ENCODE measurements around the gene ADRA2A. TPM values are rescaled to one million over a fixed set of nuclear protein-coding genes. Genes with fewer than 3 reads are reported as not detected.

Gene ADRA2A
- total and polyA plus RNA-seq, 10 of the 15 experiments (the other 5 are each of a cell fraction or from before 2014, with no cell fraction given) = 0.08 TPM; not detected in 9

- no peak overlapping the region for H3K4me3 ChIP-seq
- H3K36me3 ChIP-seq (ENCODE audit: control insufficient read depth in 2 of 2, insufficient read depth in 2 of 2, low read length in 1 of 2) = no peaks in the 10 kb centered on the region
- RAD21 ChIA-PET (ENCODE audit: unreplicated experiment) = no interaction called here
- no peaks in the 10 kb centered on the region for H4K20me1 ChIP-seq (ENCODE audit: control insufficient read depth, insufficient read depth)
- in situ Hi-C loops (cut with MboI) = no loop called here
- H3K4me2 ChIP-seq (ENCODE audit: control insufficient read depth, insufficient read depth) = no peak overlapping the region
- no peak overlapping the region for H3K27ac ChIP-seq (ENCODE audit: control insufficient read depth, insufficient read depth)
- no peaks in the 10 kb centered on the region for H3K4me1 ChIP-seq (ENCODE audit: control insufficient read depth, insufficient read depth, low read length)
- POLR2A ChIA-PET = no interaction called here
- H2AFZ ChIP-seq (ENCODE audit: control insufficient read depth, low read depth, low read length) = no peak overlapping the region
- DNase-seq (ENCODE audit: low read depth, low spot score) (no peak), ATAC-seq (no peak), FAIRE-seq (no peak)
- peaks cover 0 to 2% of the 10 kb centered on the region in 2 experiments; a peak in 2 of 4 replicates for H3K27me3 ChIP-seq (replicated peaks in 1 of 2; ENCODE audit: control insufficient read depth in 2 of 2, insufficient read depth in 2 of 2, low read length in 1 of 2)
- SMC1A ChIA-PET (ENCODE audit: uncharacterized antibody, unreplicated experiment) = interaction anchor here (0.9 kb wide), 1 partner anchor 11 kb away, joined by 3 read pairs; no protein-coding TSS in a partner anchor
- intact Hi-C loops (cut with micrococcal nuclease; ENCODE audit: unreplicated experiment) = no loop called here
- no peaks in the 10 kb centered on the region for H3K79me2 ChIP-seq (ENCODE audit: control insufficient read depth, insufficient read depth, low read length)
- no peaks in the 10 kb centered on the region for H3K9me3 ChIP-seq (replicated peaks; ENCODE audit: control insufficient read depth, insufficient read depth, low read length)
- no TSS peak for BruUV-seq (replicated peaks)
- CTCF ChIA-PET = no interaction called here
- 0% methylated on average over 2 of the region's 2 CpGs for WGBS (ENCODE audit: insufficient coverage, insufficient replicate concordance, low lambda C conversion rate, missing lambda C conversion rate)
- H3K9ac ChIP-seq (ENCODE audit: control insufficient read depth, insufficient read depth, low read length) = no peak overlapping the region
- TF ChIP-seq IRF3 (IDR thresholded peaks at IDR 0.05) (no peak), CEBPZ (IDR thresholded peaks at IDR 0.05; ENCODE audit: low read depth, low read length) (no peak), TCF7 (IDR thresholded peaks at IDR 0.05; ENCODE audit: borderline replicate concordance) (no peak), TARDBP (IDR thresholded peaks at IDR 0.05; ENCODE audit: borderline replicate concordance) (no peak), CBX3 (IDR thresholded peaks at IDR 0.05; ENCODE audit: borderline replicate concordance, low read depth) (no peak), E2F4 (IDR thresholded peaks at IDR 0.05; ENCODE audit: low read depth, low read length) (no peak), MEF2A (IDR thresholded peaks at IDR 0.05; ENCODE audit: insufficient read depth, low read depth, low read length) (no peak), NR2C1 (IDR thresholded peaks at IDR 0.05) (no peak), ZBTB4 (CRISPR knock-in tag; IDR thresholded peaks at IDR 0.05) (no peak), TCF3 (IDR thresholded peaks at IDR 0.05; ENCODE audit: borderline replicate concordance, insufficient read depth, low read depth, low read length) (no peak), HDAC6 (IDR thresholded peaks at IDR 0.05; ENCODE audit: unreplicated experiment) (no peak), DPF2 (IDR thresholded peaks at IDR 0.05) (no peak), IRF5 (IDR thresholded peaks at IDR 0.05; ENCODE audit: borderline replicate concordance) (no peak), USF2 (IDR thresholded peaks at IDR 0.05; ENCODE audit: borderline replicate concordance, low read depth, low read length) (no peak)
Observed at GRCh38 chr10:111126077-111126476, 49.2 kb downstream of the ADRA2A start.

Data from GM12878 (cell line).